NK-92 (cell line): Measurements from ENCODE around the gene TMEM271.

ENCODE experiments used
- DNase-seq: peaks from one replicate; lab custom pipeline; 2025; ENCODE audit not compliant: unreplicated experiment; lab: John Stamatoyannopoulos, UW

The TMEM271 gene

GRCh38 chr4:534576-535151 is 41.4 kb downstream of the TMEM271 start:
- DNase-seq, result no peak

DNA sequence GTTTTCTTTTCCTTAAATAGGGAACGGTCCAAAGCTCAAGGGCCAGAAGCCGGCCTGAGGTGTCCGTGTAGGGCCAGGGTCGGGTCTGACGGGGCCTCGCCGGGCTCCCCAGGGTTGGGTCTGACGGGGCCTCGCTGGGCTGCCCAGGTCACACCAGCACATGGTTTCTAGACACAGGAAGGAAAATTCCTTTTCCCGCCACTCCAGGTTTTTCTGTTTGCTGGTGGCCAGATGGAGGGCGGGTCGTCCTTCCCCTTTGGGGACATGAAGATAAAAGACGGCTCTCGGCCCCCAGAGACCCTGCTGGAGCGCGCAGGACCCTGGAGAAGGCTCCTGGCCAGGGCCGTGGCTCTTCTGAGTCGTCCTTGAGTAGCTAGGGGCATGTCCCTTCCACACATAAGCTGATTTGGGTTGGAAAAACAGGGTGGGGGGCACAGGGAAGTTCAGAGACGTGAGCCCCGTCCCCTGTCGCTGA is 42.0 kb downstream of the TMEM271 start:
- no peak for DNase-seq

- no peak for DNase-seq
Measured at GRCh38 chr4:533318-534100, 42.6 kb downstream of the TMEM271 start.

DNA sequence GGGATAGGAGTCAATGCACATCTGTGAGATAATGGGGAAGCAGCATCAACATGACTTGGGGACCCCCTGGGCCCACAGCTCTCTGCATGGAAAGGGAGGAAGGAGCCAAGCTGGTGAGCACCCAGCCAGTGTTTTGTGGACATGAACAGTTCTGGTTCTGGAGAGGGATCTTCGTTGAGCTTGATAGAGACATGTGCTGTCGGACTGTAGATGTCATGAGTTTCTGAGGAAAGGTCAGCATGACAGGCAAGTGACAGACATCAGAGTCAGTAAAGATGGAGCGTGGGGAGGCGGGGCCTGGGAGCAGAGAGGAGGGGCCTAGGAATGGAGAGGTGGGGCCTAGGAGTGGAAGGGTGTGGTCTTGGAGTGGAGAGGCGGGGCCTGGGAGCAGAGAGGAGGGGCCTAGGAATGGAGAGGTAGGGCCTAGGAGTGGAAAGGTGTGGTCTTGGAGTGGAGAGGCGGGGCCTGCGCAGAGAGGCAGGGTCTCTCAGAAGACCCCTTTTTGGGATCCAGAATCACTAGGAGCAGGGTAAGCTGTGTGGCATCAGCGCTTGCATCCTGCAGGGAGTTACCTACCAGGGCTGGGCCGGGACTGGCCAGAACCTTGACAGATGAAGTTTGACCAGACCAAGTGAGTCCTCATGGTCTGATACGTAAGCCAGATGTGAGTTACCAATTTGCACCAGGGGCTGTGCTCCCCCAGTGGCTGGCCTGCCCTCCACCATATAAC is 43.3 kb downstream of the TMEM271 start:
- no peak for DNase-seq

- no peak for DNase-seq
Measured at GRCh38 chr4:531721-532565, 44.2 kb downstream of the TMEM271 start.

DNA sequence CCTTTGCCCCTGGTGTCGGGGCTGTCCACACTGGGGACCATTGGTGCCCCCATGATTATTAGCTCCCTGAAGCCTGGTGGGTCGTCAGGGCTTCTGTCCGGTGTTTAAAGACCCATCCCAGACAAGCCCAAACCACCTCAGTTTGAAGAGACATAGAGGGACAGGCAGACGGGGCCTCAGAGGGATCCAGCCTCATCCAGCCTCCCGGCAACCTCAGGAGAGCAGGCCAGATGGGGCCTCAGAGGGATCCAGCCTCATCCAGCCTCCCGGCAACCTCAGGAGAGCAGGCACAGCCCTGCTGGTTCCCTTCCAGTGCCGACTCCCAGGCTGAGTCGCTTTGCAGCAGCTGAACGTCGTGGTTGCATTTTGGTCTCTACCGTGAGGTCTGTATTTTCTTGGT is 45.0 kb downstream of the TMEM271 start:
- no peak for DNase-seq

GRCh38 chr4:530017-530781 is 45.9 kb downstream of the TMEM271 start:
- DNase-seq, result no peak

- no peak for DNase-seq
Measured at GRCh38 chr4:529563-529962, 46.5 kb downstream of the TMEM271 start.

- DNase-seq, result no peak
Measured at GRCh38 chr4:528835-529234, 47.3 kb downstream of the TMEM271 start.

DNA sequence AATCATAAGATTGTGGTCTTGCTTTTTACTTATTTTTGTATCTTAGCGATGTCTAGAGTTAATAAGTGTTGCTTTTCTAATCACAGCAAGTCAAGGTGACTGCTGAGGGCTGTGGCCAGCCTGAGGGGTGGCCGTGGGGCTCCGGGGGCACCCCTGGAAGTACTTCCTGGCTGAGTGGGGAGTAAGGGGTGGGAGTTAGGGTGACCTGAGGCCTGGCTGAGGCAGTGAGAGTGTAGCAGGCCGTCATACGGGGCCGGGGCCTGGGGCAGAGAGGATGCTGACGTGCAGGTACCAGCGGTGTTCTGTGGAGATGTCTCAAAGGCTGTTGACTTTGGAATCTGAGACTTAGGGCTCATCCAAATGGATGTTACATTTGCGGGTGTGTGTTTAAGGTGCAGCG is 47.8 kb downstream of the TMEM271 start:
- no peak for DNase-seq

GRCh38 chr4:526971-527460 is 49.1 kb downstream of the TMEM271 start:
- no peak for DNase-seq

- DNase-seq, result no peak
Measured at GRCh38 chr4:526189-526909, 49.7 kb downstream of the TMEM271 start.

DNA sequence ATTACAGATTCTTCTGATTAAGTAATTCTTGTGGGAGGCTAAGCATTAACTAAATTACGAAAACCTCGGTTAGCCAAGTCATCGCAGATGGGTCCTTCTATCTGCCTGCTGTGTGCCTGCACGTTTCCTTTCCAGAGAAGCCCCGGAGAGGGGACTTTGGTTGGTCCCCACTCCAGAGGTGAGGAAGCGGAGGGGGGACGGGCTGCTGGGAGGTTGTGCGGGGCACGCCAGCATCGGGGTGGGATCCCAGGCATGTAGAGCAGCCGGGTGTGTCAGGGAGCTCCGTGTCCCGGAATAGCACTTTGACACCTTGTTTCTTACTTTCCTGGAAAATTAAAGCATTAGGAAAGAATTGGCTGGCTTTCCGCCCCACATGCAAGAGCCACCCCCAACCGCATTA is 50.4 kb downstream of the TMEM271 start:
- no peak for DNase-seq

DNA sequence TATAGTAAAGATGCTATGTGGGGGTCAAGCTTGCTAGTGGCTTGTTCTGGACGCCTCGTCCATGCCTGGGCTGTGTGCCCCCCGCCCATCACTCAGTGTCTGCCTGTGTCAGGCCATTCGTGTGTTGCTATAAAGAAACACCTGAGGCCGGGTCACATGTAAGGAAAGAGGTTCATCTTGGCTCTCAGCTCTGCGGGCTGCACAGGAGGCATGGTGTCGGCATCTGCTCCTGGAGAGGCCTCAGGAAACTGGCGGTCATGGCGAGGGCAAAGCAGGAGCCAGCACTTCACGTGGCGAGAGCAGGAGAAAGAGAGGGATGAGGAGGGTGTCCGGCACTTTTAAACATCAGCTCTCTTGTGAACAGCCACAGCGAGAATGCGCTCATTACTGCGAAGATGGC is 51.9 kb downstream of the TMEM271 start:
- no peak for DNase-seq
